ENCODE measurements around the gene ZNF263. TPM values are rescaled to one million over a fixed set of nuclear protein-coding genes. Genes with fewer than 3 reads are reported as not detected.

The ZNF263 gene
- total and polyA plus RNA-seq, 2 of the 13 experiments (the other 11 are each of a cell fraction or from before 2014, with no cell fraction given): 10.2 to 41.2 TPM

GRCh38 chr16:3264137-3265036 is 18.9 kb upstream of the ZNF263 start (continued):
- TF ChIP-seq ZNF281 (CRISPR knock-in tag; IDR thresholded peaks at IDR 0.05; ENCODE audit: borderline replicate concordance): no peak
- peak; percentile 24; the same call in 1 of the 2 replicates for TF ChIP-seq ZKSCAN8 (CRISPR knock-in tag; IDR thresholded peaks at IDR 0.05; ENCODE audit: borderline replicate concordance)
- TF ChIP-seq TERF1 (CRISPR knock-in tag; IDR thresholded peaks at IDR 0.05): no peak
- peak; percentile 94 for TF ChIP-seq MAX (IDR thresholded peaks at IDR 0.05)
- TF ChIP-seq ZBTB39 (CRISPR knock-in tag; IDR thresholded peaks at IDR 0.05): no peak
- TF ChIP-seq ZNF782 (CRISPR knock-in tag; IDR thresholded peaks at IDR 0.05; ENCODE audit: borderline replicate concordance): peak; percentile 63; the same call in 1 of the 2 replicates
- no peak for TF ChIP-seq GPBP1L1 (CRISPR knock-in tag; IDR thresholded peaks at IDR 0.05)
- TF ChIP-seq MEF2D (CRISPR knock-in tag; IDR thresholded peaks at IDR 0.05): peak; percentile 67; the same call in 1 of the 2 replicates
- peak; percentile 43; the same call in 1 of the 2 replicates for TF ChIP-seq RFXANK (CRISPR knock-in tag; IDR thresholded peaks at IDR 0.05)
- peak; percentile 69; the same call in 1 of the 2 replicates for TF ChIP-seq ARNTL (CRISPR knock-in tag; IDR thresholded peaks at IDR 0.05)
- TF ChIP-seq ZNF20 (CRISPR knock-in tag; IDR thresholded peaks at IDR 0.05): peak; percentile 61; the same call in 1 of the 2 replicates
- 0 out of 2 replicates have a peak, but pooled peaks have one; percentile 37 for TF ChIP-seq FOXO1 (CRISPR knock-in tag; IDR thresholded peaks at IDR 0.05)
- TF ChIP-seq THAP8 (CRISPR knock-in tag; IDR thresholded peaks at IDR 0.05; ENCODE audit: borderline replicate concordance): no peak
- no peak for TF ChIP-seq ARID2 (CRISPR knock-in tag; IDR thresholded peaks at IDR 0.05; ENCODE audit: borderline replicate concordance)
- TF ChIP-seq ZSCAN29 (CRISPR knock-in tag; conservative IDR thresholded peaks at IDR 0.05): no peak
- peak; percentile 46; the same call in 1 of the 2 replicates for TF ChIP-seq RFXAP (CRISPR knock-in tag; IDR thresholded peaks at IDR 0.05; ENCODE audit: borderline replicate concordance)
- no peak for TF ChIP-seq ZMAT5 (CRISPR knock-in tag; IDR thresholded peaks at IDR 0.05; ENCODE audit: borderline replicate concordance, low read depth)
- no peak for TF ChIP-seq ZNF660 (CRISPR knock-in tag; IDR thresholded peaks at IDR 0.05; ENCODE audit: borderline replicate concordance, low read depth)
- peak; percentile 97 for TF ChIP-seq MYC (CRISPR knock-in tag; IDR thresholded peaks at IDR 0.05; ENCODE audit: borderline replicate concordance)

Measured in HepG2 (cell line).